HG02642 (cell line): Measurements from ENCODE around the gene CHMP1A.

Experiments used
- ATAC-seq: cut with Tn5 transposase; IDR thresholded peaks from one replicate; pipeline ENCODE4 v1.9.1; 2021; ENCODE audit warnings: mild to moderate bottlenecking; ENCODE audit not compliant: unreplicated experiment, poor library complexity

Gene CHMP1A

GRCh38 chr16:89607937-89608740 lies 49.4 kb downstream of the CHMP1A start:
- ATAC-seq, result no peak

GRCh38 chr16:89607453-89607852 lies 50.1 kb downstream of the CHMP1A start:
- ATAC-seq, result no peak

- ATAC-seq, result no peak
Observed at GRCh38 chr16:89606006-89606405, 51.5 kb downstream of the CHMP1A start.

- ATAC-seq, result no peak
Observed at GRCh38 chr16:89605186-89605970, 52.1 kb downstream of the CHMP1A start.

GRCh38 chr16:89604764-89605163 lies 52.7 kb downstream of the CHMP1A start:
- ATAC-seq, result no peak

- no peak for ATAC-seq
Observed at GRCh38 chr16:89602952-89603590, 54.4 kb downstream of the CHMP1A start.

GRCh38 chr16:89602273-89602951 lies 55.1 kb downstream of the CHMP1A start:
- no peak for ATAC-seq

GRCh38 chr16:89601906-89602272 lies 55.6 kb downstream of the CHMP1A start:
- ATAC-seq, result no peak

- no peak for ATAC-seq
Observed at GRCh38 chr16:89600956-89601355, 56.6 kb downstream of the CHMP1A start.

- no peak for ATAC-seq
Observed at GRCh38 chr16:89600427-89600826, 57.1 kb downstream of the CHMP1A start.

GRCh38 chr16:89599902-89600301 lies 57.6 kb downstream of the CHMP1A start:
- ATAC-seq, result no peak

- no peak for ATAC-seq
Observed at GRCh38 chr16:89599451-89599858, 58.1 kb downstream of the CHMP1A start.

- no peak for ATAC-seq
Observed at GRCh38 chr16:89598199-89598598, 59.3 kb downstream of the CHMP1A start.

- ATAC-seq, result no peak
Observed at GRCh38 chr16:89596957-89597649, 60.4 kb downstream of the CHMP1A start.

- no peak for ATAC-seq
Observed at GRCh38 chr16:89596061-89596689, 61.3 kb downstream of the CHMP1A start.

GRCh38 chr16:89595330-89596060 lies 62.0 kb downstream of the CHMP1A start:
- ATAC-seq, result no peak
